CD8-positive, alpha-beta memory T cell (primary cell): ENCODE data around the gene FOXB2. TPM values are rescaled to one million over a fixed set of nuclear protein-coding genes. Genes with fewer than 3 reads are reported as not detected.
"Not testable (repeated sequence)": the region's sequence is repeated elsewhere in the genome, so short reads cannot be mapped to it uniquely, and the experiment has no call there.

Experiments used
- CTCF ChIA-PET: fragments of 350-600 bp; sonication (Branson Sonifier 250); formaldehyde crosslinking; loops from one replicate; lab custom pipeline; 2021; ENCODE audit warnings: antibody characterized with exemption; lab: Charles Lee
- POLR2A ChIA-PET: fragments of 350-600 bp; sonication (Branson Sonifier 250); formaldehyde crosslinking; loops from one replicate; lab custom pipeline; 2021; ENCODE audit warnings: antibody characterized with exemption; lab: Charles Lee
- DNase-seq, 5 donors: peaks; one replicate each; pipeline versions ENCODE4 v3.0.0 to v3.0.0-alpha.2; 2020 to 2022; ENCODE audit warnings: mixed read lengths in 1 of 5
- H3K27ac ChIP-seq: one replicate; pipeline ENCODE4 v1.7.0; 2013; ENCODE audit warnings: low read depth, mild to moderate bottlenecking, low read length, moderate library complexity
- H3K27me3 ChIP-seq: 2 replicates; pipeline ENCODE4 v1.7.0; 2013; ENCODE audit warnings: low read length, mild to moderate bottlenecking; ENCODE audit not compliant: insufficient read depth, poor library complexity, severe bottlenecking
- H3K36me3 ChIP-seq: 2 replicates; pipeline ENCODE4 v1.7.0; 2013; ENCODE audit warnings: mild to moderate bottlenecking, low read length, moderate library complexity; ENCODE audit not compliant: insufficient read depth
- H3K4me1 ChIP-seq: 2 replicates; pipeline ENCODE4 v1.7.0; 2013; ENCODE audit warnings: mild to moderate bottlenecking, low read length, moderate library complexity; ENCODE audit not compliant: insufficient read depth
- H3K4me3 ChIP-seq: 2 replicates; pipeline ENCODE4 v1.7.0; 2013; ENCODE audit warnings: mild to moderate bottlenecking, low read length
- H3K9me3 ChIP-seq: 2 replicates; pipeline ENCODE4 v1.7.0; 2013; ENCODE audit warnings: mild to moderate bottlenecking, low read length
- H3K27ac Mint-ChIP-seq, 8 donors: one replicate each; pipeline ENCODE4 v1.8.0; 2020 to 2021; ENCODE audit warnings: mixed read lengths in 8 of 8, mild to moderate bottlenecking in 6 of 8, inconsistent platforms in 3 of 8, moderate library complexity in 3 of 8
- H3K27me3 Mint-ChIP-seq, 2 donors: one replicate each; pipeline ENCODE4 v1.8.0; 2020 to 2021; ENCODE audit warnings: mixed read lengths in 2 of 2, mild to moderate bottlenecking in 1 of 2, moderate library complexity in 1 of 2
- H3K36me3 Mint-ChIP-seq, 3 donors: one replicate each; pipeline ENCODE4 v1.8.0; 2020 to 2021; ENCODE audit warnings: mixed read lengths in 3 of 3, inconsistent platforms in 1 of 3, mild to moderate bottlenecking in 1 of 3
- H3K4me1 Mint-ChIP-seq, 3 donors: one replicate each; pipeline ENCODE4 v1.8.0; 2020 to 2021; ENCODE audit warnings: mixed read lengths in 3 of 3, inconsistent platforms in 1 of 3, mild to moderate bottlenecking in 1 of 3
- H3K4me3 Mint-ChIP-seq, 7 donors: one replicate each; pipeline ENCODE4 v1.8.0; 2020 to 2021; ENCODE audit warnings: mixed read lengths in 7 of 7, mild to moderate bottlenecking in 6 of 7, moderate library complexity in 4 of 7, inconsistent platforms in 2 of 7
- H3K9me3 Mint-ChIP-seq, 5 donors: one replicate each; pipeline ENCODE4 v1.8.0; 2020 to 2022; ENCODE audit warnings: mixed read lengths in 5 of 5, mild to moderate bottlenecking in 3 of 5, moderate library complexity in 2 of 5, inconsistent platforms in 1 of 5
- polyA plus RNA-seq: library from polyadenylated mRNA; unstranded; fragments of 300-500 nt; fragmentation: Illumina TruSeq; gene quantifications from one replicate; pipeline ENCODE4 v1.2.3, GENCODE V29; 2021
- total RNA-seq, 2 experiments: library from RNA; stranded (reverse); gene quantifications; one replicate each; pipeline ENCODE4 v1.2.3, GENCODE V29; 2021

FOXB2 gene
- total and polyA plus RNA-seq, 3 experiments from 2014 or later, result not detected

DNA sequence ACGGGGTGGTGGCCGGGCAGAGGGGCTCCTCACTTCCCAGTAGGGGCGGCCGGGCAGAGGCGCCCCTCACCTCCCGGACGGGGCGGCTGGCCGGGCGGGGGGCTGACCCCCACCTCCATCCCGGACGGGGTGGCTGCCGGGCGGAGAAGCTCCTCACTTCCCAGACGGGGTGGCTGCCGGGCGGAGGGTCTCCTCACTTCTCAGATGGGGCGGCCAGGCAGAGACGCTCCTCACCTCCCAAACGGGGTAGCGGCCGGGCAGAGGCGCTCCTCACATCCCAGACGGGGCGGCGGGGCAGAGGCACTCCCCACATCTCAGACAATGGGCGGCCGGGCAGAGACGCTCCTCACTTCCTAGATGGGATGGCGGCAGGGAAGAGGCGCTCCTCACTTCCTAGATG, 41.2 kb downstream of the FOXB2 start:
- POLR2A ChIA-PET, H3K27me3 ChIP-seq, H3K4me1 Mint-ChIP-seq, H3K9me3 ChIP-seq, H3K4me3 ChIP-seq, H3K4me1 ChIP-seq, DNase-seq, H3K4me3 Mint-ChIP-seq, CTCF ChIA-PET, H3K27ac ChIP-seq, H3K36me3 ChIP-seq, H3K36me3 Mint-ChIP-seq, H3K27ac Mint-ChIP-seq, H3K9me3 Mint-ChIP-seq, H3K27me3 Mint-ChIP-seq: not testable (repeated sequence)

DNA sequence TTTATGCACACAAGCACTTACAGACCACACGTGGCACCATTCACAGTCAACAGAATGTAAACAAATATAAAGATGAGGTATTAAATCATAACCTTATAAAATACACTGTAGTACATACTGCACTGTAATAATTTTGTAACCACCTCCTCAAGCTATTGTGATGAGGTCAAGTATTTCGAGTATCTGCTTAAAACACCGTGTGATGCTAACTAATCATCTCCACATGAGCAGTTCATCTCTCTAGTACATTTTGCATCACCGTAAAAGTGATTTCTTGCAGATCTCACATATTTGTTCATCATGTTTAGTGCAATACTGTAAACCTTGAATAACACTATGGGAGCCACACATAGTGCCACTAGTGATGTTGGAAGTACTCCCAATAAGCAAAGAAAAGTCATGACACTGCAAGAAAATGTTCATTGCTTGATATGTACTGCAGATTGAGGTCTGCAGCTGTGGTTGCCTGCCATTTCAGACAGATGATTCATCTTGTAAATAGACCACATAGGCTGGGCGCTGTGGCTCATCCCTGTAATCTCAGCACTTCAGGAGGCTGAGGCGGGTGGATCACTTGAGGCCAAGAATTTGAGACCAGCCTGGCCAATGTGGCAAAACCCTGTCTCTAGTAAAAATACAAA, 44.3 kb downstream of the FOXB2 start:
- CTCF ChIA-PET, result no interaction called here

DNA sequence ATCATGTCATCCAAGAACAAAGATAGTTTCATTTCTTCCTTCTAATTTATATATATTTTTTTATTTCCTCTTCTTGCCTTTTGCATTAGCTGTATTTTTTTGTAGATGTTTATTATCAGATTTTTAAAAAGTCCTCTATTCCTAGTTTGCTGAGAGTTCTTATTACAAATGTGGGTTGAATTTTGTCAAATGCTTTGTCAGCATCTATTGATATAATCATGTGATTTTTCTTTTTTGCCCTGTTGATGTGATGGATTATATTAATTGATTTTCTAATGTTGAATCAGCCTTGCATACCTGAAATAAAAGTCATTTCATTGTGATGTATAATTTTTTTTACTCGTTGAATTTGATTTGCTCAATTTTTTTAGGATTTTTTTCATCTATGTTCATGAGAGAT, 46.9 kb downstream of the FOXB2 start:
- Histone ChIP-seq H3K4me3 (no peak overlapping the region), H3K36me3 (no peaks in the 10 kb centered on the region), H3K4me1 (no peaks in the 10 kb centered on the region), H3K27ac (no peak overlapping the region), H3K27me3 (no peaks in the 10 kb centered on the region), H3K9me3 (no peaks in the 10 kb centered on the region)
- H3K27ac Mint-ChIP-seq, result no peak overlapping the region
- no peak overlapping the region for H3K4me3 Mint-ChIP-seq
- peaks cover 0 to 3% (median 0%) of the 10 kb centered on the region in 3 donors for H3K36me3 Mint-ChIP-seq
- ChIA-PET CTCF (no interaction called here), POLR2A (no interaction called here)
- no peak for DNase-seq
- peaks cover 7 to 16% of the 10 kb centered on the region in 2 donors for H3K27me3 Mint-ChIP-seq
- H3K9me3 Mint-ChIP-seq, result peaks cover 2 to 5% (median 3%) of the 10 kb centered on the region in 5 donors
- H3K4me1 Mint-ChIP-seq, result no peaks in the 10 kb centered on the region

More for the DNA sequence above, 44.3 kb downstream of the FOXB2 start:
- no peaks in the 10 kb centered on the region for H3K36me3 ChIP-seq
- no peak overlapping the region for H3K4me3 ChIP-seq
- Mint-ChIP-seq H3K27ac (no peak overlapping the region), H3K9me3 (peaks cover 2 to 6% (median 3%) of the 10 kb centered on the region in 5 donors), H3K4me3 (no peak overlapping the region), H3K27me3 (peaks cover 2% of the 10 kb centered on the region in 2 donors), H3K36me3 (peaks cover 0 to 3% (median 0%) of the 10 kb centered on the region in 3 donors), H3K4me1 (no peaks in the 10 kb centered on the region)
- H3K27ac ChIP-seq, result no peak overlapping the region
- POLR2A ChIA-PET, result no interaction called here
- no peaks in the 10 kb centered on the region for H3K4me1 ChIP-seq
- DNase-seq, result no peak
- H3K9me3 ChIP-seq, result no peaks in the 10 kb centered on the region
- H3K27me3 ChIP-seq, result no peaks in the 10 kb centered on the region

Other genes with a start within 250 kb of the FOXB2 start
- under 1 TPM; 0.48 to 0.53 TPM for gene PRUNE2, start 113.5 kb upstream of the FOXB2 start, total RNA-seq
- 0.21 TPM for gene PRUNE2, start 113.5 kb upstream of the FOXB2 start, polyA plus RNA-seq
- 10 to 100 TPM; 29.7 to 29.8 TPM for gene VPS13A, start 157.9 kb downstream of the FOXB2 start, total RNA-seq
- 4.4 TPM for gene VPS13A, start 157.9 kb downstream of the FOXB2 start, polyA plus RNA-seq